HepG2 (cell line): Measurements from ENCODE around the gene RNF5. TPM values are rescaled to one million over a fixed set of nuclear protein-coding genes. Genes with fewer than 3 reads are reported as not detected.

Experiments
- BHLHE40 ChIP-seq: IDR thresholded peaks from 2 replicates; pipeline ENCODE4 v1.6.1; 2011; ENCODE audit warnings: low read length, improper control_type of control experiment
- CHCHD3 ChIP-seq: sonication (generic); formaldehyde crosslinking; IDR thresholded peaks from 2 replicates; pipeline ENCODE4 v1.8.0; 2022; ENCODE audit warnings: mild to moderate bottlenecking, missing genetic modification reagents, moderate library complexity
- EP300 ChIP-seq, 3 experiments: sonication (generic) in 1 of 3; formaldehyde crosslinking in 1 of 3; IDR thresholded peaks; 2 replicates each; pipeline versions ENCODE4 v1.5.1 to v1.6.1; 2011 to 2020; ENCODE audit warnings: low read depth in 2 of 3, low read length in 2 of 3, borderline replicate concordance in 1 of 3, improper control_type of control experiment in 1 of 3, mild to moderate bottlenecking in 1 of 3, missing genetic modification reagents in 1 of 3, moderate library complexity in 1 of 3
- FOXO1 ChIP-seq: sonication (generic); formaldehyde crosslinking; IDR thresholded peaks from 2 replicates; pipeline ENCODE4 v1.4.0; 2020; ENCODE audit warnings: missing genetic modification reagents
- HOXA5 ChIP-seq: sonication (generic); formaldehyde crosslinking; IDR thresholded peaks from 2 replicates; pipeline ENCODE4 v1.4.0; 2020; ENCODE audit warnings: missing genetic modification reagents
- JUND ChIP-seq: sonication (generic); formaldehyde crosslinking; IDR thresholded peaks from 2 replicates; pipeline ENCODE4 v1.8.0; 2022; ENCODE audit warnings: mild to moderate bottlenecking, missing genetic modification reagents
- KLF16 ChIP-seq, 2 experiments: sonication (generic) in 1 of 2; formaldehyde crosslinking in 1 of 2; IDR thresholded peaks; 2 replicates each; pipeline versions ENCODE4 v1.6.1 to v1.8.0; 2016 to 2023; ENCODE audit warnings: missing genetic modification reagents in 2 of 2, missing compliant biosample characterization in 1 of 2
- NFE2L2 ChIP-seq: fragments of 150-350 bp; IDR thresholded peaks from 2 replicates; pipeline ENCODE4 v1.6.1; 2014; ENCODE audit warnings: low read length
- NR2F2 ChIP-seq: IDR thresholded peaks from 2 replicates; pipeline ENCODE4 v1.6.1; 2012; ENCODE audit warnings: low read depth, inconsistent platforms, borderline replicate concordance
- POLR2AphosphoS2 ChIP-seq: IDR thresholded peaks from 2 replicates; pipeline ENCODE4 v1.6.1; 2011; ENCODE audit warnings: low read depth, low read length, improper control_type of control experiment
- RFXAP ChIP-seq: sonication (generic); formaldehyde crosslinking; IDR thresholded peaks from 2 replicates; pipeline ENCODE4 v1.4.0; 2020; ENCODE audit warnings: missing genetic modification reagents, borderline replicate concordance
- SETDB1 ChIP-seq: sonication (generic); formaldehyde crosslinking; IDR thresholded peaks from 2 replicates; pipeline ENCODE4 v1.5.1; 2020; ENCODE audit warnings: missing genetic modification reagents, mild to moderate bottlenecking, borderline replicate concordance
- SNAPC2 ChIP-seq: sonication (generic); formaldehyde crosslinking; IDR thresholded peaks from 2 replicates; pipeline ENCODE4 v1.8.1; 2022; ENCODE audit warnings: mild to moderate bottlenecking, missing genetic modification reagents
- TCF7 ChIP-seq: sonication (generic); IDR thresholded peaks from 2 replicates; pipeline ENCODE4 v1.6.1; 2016; ENCODE audit warnings: antibody characterized with exemption, low read depth
- TOPORS ChIP-seq: sonication (generic); formaldehyde crosslinking; IDR thresholded peaks from 2 replicates; pipeline ENCODE4 v1.8.0; 2023; ENCODE audit warnings: mild to moderate bottlenecking, missing genetic modification reagents
- YEATS4 ChIP-seq: sonication (generic); formaldehyde crosslinking; IDR thresholded peaks from 2 replicates; pipeline ENCODE4 v1.4.0; 2020; ENCODE audit warnings: missing genetic modification reagents, borderline replicate concordance
- ZFX ChIP-seq: sonication (generic); formaldehyde crosslinking; IDR thresholded peaks from 2 replicates; pipeline ENCODE4 v1.4.0; 2020; ENCODE audit warnings: mild to moderate bottlenecking, low read depth, missing genetic modification reagents, moderate library complexity
- ZNF17 ChIP-seq: sonication (generic); formaldehyde crosslinking; IDR thresholded peaks from 2 replicates; pipeline ENCODE4 v1.5.0; 2020; ENCODE audit warnings: mild to moderate bottlenecking, missing genetic modification reagents
- ZNF263 ChIP-seq: sonication (generic); formaldehyde crosslinking; IDR thresholded peaks from 2 replicates; pipeline ENCODE4 v1.4.0; 2020; ENCODE audit warnings: missing genetic modification reagents
- ZNF552 ChIP-seq: sonication (generic); formaldehyde crosslinking; IDR thresholded peaks from 2 replicates; pipeline ENCODE4 v1.9.0; 2022; ENCODE audit warnings: missing genetic modification reagents, mild to moderate bottlenecking, borderline replicate concordance
- ZNF776 ChIP-seq: sonication (generic); formaldehyde crosslinking; IDR thresholded peaks from 2 replicates; pipeline ENCODE4 v1.4.0; 2020; ENCODE audit warnings: mild to moderate bottlenecking, missing genetic modification reagents
- ZNF781 ChIP-seq: sonication (generic); formaldehyde crosslinking; IDR thresholded peaks from 2 replicates; pipeline ENCODE4 v1.5.1; 2020; ENCODE audit warnings: borderline replicate concordance, mild to moderate bottlenecking, missing genetic modification reagents; ENCODE audit errors: not compliant biosample characterization
- ZSCAN25 ChIP-seq: sonication (generic); formaldehyde crosslinking; IDR thresholded peaks from 2 replicates; pipeline ENCODE4 v1.8.0; 2022; ENCODE audit warnings: mild to moderate bottlenecking, missing genetic modification reagents
- polyA plus RNA-seq, 8 experiments: library from polyadenylated mRNA; depleted of rRNA in 3 of 8; stranded (reverse) in 7 of 8; unstranded in 1 of 8; fragments of >200 nt; fragmentation: Illumina TruSeq in 4 of 8; extraction: Trizol in 4 of 8; gene quantifications; 2 replicates each; pipeline versions ENCODE4 v1.2.1 to v1.2.3, GENCODE V29; 2011 to 2016; ENCODE audit warnings: low read depth in 4 of 8, missing spikeins in 1 of 8, mixed read lengths in 1 of 8; ENCODE audit not compliant: insufficient read depth in 1 of 8
- total RNA-seq, 5 experiments: library from RNA; depleted of rRNA; stranded (reverse); fragments of >200 nt; fragmentation: Illumina TruSeq; extraction: Trizol; gene quantifications; 2 replicates each; pipeline ENCODE4 v1.2.3, GENCODE V29; 2016; ENCODE audit warnings: low read depth in 1 of 5
- TF ChIP-seq, protein P1 (sequence below): sonication (generic); formaldehyde crosslinking; IDR thresholded peaks from 2 replicates; pipeline ENCODE4 v1.4.0; 2020; ENCODE audit warnings: missing genetic modification reagents
- TF ChIP-seq, protein P2 (sequence below): sonication (generic); formaldehyde crosslinking; conservative IDR thresholded peaks from 2 replicates; pipeline ENCODE4 v1.8.0; 2022; ENCODE audit warnings: mild to moderate bottlenecking, moderate library complexity, missing genetic modification reagents
- TF ChIP-seq, protein P3 (sequence below): sonication (generic); formaldehyde crosslinking; IDR thresholded peaks from 2 replicates; pipeline ENCODE4 v1.4.0; 2020; ENCODE audit warnings: missing genetic modification reagents
- TF ChIP-seq, protein P4 (sequence below), 2 experiments: fragments of 450-650 bp in 1 of 2; sonication (generic) in 1 of 2; formaldehyde crosslinking; IDR thresholded peaks; 2 replicates each; pipeline versions ENCODE4 v1.5.0 to v1.8.0; 2020 to 2022; ENCODE audit warnings: mild to moderate bottlenecking in 1 of 2, missing genetic modification reagents in 1 of 2

RNF5 gene
- total and polyA plus RNA-seq, 2 of the 13 experiments (the other 11 are each of a cell fraction or from before 2014, with no cell fraction given) = 98.0 to 131 TPM

DNA sequence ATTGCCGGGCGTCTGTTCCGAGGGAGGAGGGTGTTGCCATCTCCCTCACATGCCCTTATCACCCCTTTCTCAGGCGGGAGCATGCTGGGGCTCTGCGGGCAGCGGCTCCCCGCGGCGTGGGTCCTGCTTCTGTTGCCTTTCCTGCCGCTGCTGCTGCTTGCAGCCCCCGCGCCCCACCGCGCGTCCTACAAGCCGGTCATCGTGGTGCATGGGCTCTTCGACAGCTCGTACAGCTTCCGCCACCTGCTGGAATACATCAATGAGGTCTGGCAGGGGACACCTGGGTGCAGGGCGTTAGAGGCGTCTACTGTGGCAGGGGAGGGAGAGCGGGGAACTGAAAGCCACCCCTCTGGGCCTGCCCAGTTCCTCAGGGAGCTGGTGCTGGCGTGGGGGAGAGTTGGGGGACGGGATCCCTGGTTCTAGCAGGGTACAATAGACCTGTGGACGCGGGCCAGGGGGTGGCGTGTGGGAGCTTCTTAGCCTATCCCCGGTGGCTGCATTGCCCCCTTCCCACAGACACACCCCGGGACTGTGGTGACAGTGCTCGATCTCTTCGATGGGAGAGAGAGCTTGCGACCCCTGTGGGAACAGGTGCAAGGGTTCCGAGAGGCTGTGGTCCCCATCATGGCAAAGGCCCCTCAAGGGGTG is 23.6 kb upstream of the RNF5 start (continued):
- TF ChIP-seq TCF7 (no peak), ZNF781 (peak; percentile 94), HOXA5 (CRISPR knock-in tag) (no peak), CHCHD3 (CRISPR knock-in tag) (no peak), JUND (no peak; the same call in 1 of the 2 replicates), SNAPC2 (CRISPR knock-in tag) (no peak), ZNF776 (CRISPR knock-in tag) (no peak), FOXO1 (CRISPR knock-in tag) (peak; percentile 10; the same call in 1 of the 2 replicates), BHLHE40 (no peak), ZNF552 (CRISPR knock-in tag) (peak; percentile 71), ZFX (CRISPR knock-in tag) (no peak), NR2F2 (no peak), EP300 (IDR thresholded peaks at IDR 0.05; ENCODE audit: low read depth in 2 of 2, low read length in 2 of 2) (no peak), EP300 (CRISPR knock-in tag; IDR thresholded peaks at IDR 0.05; ENCODE audit: borderline replicate concordance) (no peak), ZSCAN25 (CRISPR knock-in tag) (peak; percentile 37; the same call in 1 of the 2 replicates), POLR2AphosphoS2 (no peak), NFE2L2 (no peak), YEATS4 (no peak), ZNF263 (no peak), TOPORS (CRISPR knock-in tag) (no peak), KLF16 (CRISPR knock-in tag; IDR thresholded peaks at IDR 0.05) (no peak), SETDB1 (CRISPR knock-in tag) (no peak), ZNF17 (CRISPR knock-in tag) (no peak), RFXAP (CRISPR knock-in tag) (0 out of 2 replicates have a peak, but pooled peaks have one; percentile 6)
- TF ChIP-seq, protein P1, sequence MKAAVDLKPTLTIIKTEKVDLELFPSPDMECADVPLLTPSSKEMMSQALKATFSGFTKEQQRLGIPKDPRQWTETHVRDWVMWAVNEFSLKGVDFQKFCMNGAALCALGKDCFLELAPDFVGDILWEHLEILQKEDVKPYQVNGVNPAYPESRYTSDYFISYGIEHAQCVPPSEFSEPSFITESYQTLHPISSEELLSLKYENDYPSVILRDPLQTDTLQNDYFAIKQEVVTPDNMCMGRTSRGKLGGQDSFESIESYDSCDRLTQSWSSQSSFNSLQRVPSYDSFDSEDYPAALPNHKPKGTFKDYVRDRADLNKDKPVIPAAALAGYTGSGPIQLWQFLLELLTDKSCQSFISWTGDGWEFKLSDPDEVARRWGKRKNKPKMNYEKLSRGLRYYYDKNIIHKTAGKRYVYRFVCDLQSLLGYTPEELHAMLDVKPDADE (CRISPR knock-in tag) = no peak
- TF ChIP-seq, protein P2, sequence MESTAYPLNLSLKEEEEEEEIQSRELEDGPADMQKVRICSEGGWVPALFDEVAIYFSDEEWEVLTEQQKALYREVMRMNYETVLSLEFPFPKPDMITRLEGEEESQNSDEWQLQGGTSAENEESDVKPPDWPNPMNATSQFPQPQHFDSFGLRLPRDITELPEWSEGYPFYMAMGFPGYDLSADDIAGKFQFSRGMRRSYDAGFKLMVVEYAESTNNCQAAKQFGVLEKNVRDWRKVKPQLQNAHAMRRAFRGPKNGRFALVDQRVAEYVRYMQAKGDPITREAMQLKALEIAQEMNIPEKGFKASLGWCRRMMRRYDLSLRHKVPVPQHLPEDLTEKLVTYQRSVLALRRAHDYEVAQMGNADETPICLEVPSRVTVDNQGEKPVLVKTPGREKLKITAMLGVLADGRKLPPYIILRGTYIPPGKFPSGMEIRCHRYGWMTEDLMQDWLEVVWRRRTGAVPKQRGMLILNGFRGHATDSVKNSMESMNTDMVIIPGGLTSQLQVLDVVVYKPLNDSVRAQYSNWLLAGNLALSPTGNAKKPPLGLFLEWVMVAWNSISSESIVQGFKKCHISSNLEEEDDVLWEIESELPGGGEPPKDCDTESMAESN (CRISPR knock-in tag) = no peak; the same call in 1 of the 2 replicates
- TF ChIP-seq, protein P3, sequence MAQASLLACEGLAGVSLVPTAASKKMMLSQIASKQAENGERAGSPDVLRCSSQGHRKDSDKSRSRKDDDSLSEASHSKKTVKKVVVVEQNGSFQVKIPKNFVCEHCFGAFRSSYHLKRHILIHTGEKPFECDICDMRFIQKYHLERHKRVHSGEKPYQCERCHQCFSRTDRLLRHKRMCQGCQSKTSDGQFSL (CRISPR knock-in tag) = no peak; the same call in 1 of the 2 replicates
- TF ChIP-seq, protein P4, sequence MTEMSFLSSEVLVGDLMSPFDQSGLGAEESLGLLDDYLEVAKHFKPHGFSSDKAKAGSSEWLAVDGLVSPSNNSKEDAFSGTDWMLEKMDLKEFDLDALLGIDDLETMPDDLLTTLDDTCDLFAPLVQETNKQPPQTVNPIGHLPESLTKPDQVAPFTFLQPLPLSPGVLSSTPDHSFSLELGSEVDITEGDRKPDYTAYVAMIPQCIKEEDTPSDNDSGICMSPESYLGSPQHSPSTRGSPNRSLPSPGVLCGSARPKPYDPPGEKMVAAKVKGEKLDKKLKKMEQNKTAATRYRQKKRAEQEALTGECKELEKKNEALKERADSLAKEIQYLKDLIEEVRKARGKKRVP (CRISPR knock-in tag; IDR thresholded peaks at IDR 0.05) = no peak
